GM23338 (cell line): ENCODE data around the gene FLT3. TPM values are rescaled to one million over a fixed set of nuclear protein-coding genes. Genes with fewer than 3 reads are reported as not detected.

Source experiments
- CREB1 ChIP-seq: fragments of 250-450 bp; sonication (Bioruptor Pico); IDR thresholded peaks from 2 replicates; pipeline ENCODE4 v1.5.0; 2020; ENCODE audit warnings: low read depth, mild to moderate bottlenecking, moderate library complexity
- CTCF ChIP-seq, 2 experiments: fragments of 200-600 bp in 1 of 2; sonication (generic) in 1 of 2; conservative IDR thresholded peaks; 2 replicates each; pipeline versions ENCODE4 v1.5.1 to v1.6.1; 2016 to 2017; ENCODE audit warnings: antibody characterized with exemption in 2 of 2, low read depth in 2 of 2, mild to moderate bottlenecking in 2 of 2, moderate library complexity in 1 of 2
- polyA plus RNA-seq: library from polyadenylated mRNA; unstranded; fragments of >200 nt; fragmentation: Nextera tagmentation; extraction: Ambion mirVana; gene quantifications from 2 replicates; pipeline ENCODE4 v1.2.1, GENCODE V29; 2016
- total RNA-seq: library from RNA; depleted of rRNA; stranded (reverse); fragments of >200 nt; shearing (Covaris generic); gene quantifications from 2 replicates; pipeline ENCODE4 v1.2.3, GENCODE V29; 2014
- TF ChIP-seq, protein P1 (sequence below): fragments of 250-450 bp; sonication (Bioruptor Pico); IDR thresholded peaks from 2 replicates; pipeline ENCODE4 v1.5.0; 2020; ENCODE audit warnings: mild to moderate bottlenecking, moderate library complexity
- TF ChIP-seq, protein P2 (sequence below): IDR thresholded peaks from one replicate; pipeline ENCODE4 v1.6.1; 2018; ENCODE audit warnings: antibody characterized with exemption; ENCODE audit not compliant: unreplicated experiment

Gene FLT3
- total and polyA plus RNA-seq, 2 experiments from 2014 or later: 0.17 to 0.44 TPM

GRCh38 chr13:28129911-28130693 lies 29.7 kb upstream of the FLT3 start (continued):
- TF ChIP-seq, protein P1, sequence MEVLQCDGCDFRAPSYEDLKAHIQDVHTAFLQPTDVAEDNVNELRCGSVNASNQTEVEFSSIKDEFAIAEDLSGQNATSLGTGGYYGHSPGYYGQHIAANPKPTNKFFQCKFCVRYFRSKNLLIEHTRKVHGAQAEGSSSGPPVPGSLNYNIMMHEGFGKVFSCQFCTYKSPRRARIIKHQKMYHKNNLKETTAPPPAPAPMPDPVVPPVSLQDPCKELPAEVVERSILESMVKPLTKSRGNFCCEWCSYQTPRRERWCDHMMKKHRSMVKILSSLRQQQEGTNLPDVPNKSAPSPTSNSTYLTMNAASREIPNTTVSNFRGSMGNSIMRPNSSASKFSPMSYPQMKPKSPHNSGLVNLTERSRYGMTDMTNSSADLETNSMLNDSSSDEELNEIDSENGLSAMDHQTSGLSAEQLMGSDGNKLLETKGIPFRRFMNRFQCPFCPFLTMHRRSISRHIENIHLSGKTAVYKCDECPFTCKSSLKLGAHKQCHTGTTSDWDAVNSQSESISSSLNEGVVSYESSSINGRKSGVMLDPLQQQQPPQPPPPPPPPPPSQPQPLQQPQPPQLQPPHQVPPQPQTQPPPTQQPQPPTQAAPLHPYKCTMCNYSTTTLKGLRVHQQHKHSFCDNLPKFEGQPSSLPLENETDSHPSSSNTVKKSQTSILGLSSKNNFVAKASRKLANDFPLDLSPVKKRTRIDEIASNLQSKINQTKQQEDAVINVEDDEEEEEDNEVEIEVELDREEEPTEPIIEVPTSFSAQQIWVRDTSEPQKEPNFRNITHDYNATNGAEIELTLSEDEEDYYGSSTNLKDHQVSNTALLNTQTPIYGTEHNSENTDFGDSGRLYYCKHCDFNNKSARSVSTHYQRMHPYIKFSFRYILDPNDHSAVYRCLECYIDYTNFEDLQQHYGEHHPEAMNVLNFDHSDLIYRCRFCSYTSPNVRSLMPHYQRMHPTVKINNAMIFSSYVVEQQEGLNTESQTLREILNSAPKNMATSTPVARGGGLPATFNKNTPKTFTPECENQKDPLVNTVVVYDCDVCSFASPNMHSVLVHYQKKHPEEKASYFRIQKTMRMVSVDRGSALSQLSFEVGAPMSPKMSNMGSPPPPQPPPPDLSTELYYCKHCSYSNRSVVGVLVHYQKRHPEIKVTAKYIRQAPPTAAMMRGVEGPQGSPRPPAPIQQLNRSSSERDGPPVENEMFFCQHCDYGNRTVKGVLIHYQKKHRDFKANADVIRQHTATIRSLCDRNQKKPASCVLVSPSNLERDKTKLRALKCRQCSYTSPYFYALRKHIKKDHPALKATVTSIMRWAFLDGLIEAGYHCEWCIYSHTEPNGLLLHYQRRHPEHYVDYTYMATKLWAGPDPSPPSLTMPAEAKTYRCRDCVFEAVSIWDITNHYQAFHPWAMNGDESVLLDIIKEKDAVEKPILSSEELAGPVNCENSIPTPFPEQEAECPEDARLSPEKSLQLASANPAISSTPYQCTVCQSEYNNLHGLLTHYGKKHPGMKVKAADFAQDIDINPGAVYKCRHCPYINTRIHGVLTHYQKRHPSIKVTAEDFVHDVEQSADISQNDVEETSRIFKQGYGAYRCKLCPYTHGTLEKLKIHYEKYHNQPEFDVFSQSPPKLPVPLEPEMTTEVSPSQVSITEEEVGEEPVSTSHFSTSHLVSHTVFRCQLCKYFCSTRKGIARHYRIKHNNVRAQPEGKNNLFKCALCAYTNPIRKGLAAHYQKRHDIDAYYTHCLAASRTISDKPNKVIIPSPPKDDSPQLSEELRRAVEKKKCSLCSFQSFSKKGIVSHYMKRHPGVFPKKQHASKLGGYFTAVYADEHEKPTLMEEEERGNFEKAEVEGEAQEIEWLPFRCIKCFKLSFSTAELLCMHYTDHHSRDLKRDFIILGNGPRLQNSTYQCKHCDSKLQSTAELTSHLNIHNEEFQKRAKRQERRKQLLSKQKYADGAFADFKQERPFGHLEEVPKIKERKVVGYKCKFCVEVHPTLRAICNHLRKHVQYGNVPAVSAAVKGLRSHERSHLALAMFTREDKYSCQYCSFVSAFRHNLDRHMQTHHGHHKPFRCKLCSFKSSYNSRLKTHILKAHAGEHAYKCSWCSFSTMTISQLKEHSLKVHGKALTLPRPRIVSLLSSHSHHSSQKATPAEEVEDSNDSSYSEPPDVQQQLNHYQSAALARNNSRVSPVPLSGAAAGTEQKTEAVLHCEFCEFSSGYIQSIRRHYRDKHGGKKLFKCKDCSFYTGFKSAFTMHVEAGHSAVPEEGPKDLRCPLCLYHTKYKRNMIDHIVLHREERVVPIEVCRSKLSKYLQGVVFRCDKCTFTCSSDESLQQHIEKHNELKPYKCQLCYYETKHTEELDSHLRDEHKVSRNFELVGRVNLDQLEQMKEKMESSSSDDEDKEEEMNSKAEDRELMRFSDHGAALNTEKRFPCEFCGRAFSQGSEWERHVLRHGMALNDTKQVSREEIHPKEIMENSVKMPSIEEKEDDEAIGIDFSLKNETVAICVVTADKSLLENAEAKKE: no peak
- TF ChIP-seq, protein P2, sequence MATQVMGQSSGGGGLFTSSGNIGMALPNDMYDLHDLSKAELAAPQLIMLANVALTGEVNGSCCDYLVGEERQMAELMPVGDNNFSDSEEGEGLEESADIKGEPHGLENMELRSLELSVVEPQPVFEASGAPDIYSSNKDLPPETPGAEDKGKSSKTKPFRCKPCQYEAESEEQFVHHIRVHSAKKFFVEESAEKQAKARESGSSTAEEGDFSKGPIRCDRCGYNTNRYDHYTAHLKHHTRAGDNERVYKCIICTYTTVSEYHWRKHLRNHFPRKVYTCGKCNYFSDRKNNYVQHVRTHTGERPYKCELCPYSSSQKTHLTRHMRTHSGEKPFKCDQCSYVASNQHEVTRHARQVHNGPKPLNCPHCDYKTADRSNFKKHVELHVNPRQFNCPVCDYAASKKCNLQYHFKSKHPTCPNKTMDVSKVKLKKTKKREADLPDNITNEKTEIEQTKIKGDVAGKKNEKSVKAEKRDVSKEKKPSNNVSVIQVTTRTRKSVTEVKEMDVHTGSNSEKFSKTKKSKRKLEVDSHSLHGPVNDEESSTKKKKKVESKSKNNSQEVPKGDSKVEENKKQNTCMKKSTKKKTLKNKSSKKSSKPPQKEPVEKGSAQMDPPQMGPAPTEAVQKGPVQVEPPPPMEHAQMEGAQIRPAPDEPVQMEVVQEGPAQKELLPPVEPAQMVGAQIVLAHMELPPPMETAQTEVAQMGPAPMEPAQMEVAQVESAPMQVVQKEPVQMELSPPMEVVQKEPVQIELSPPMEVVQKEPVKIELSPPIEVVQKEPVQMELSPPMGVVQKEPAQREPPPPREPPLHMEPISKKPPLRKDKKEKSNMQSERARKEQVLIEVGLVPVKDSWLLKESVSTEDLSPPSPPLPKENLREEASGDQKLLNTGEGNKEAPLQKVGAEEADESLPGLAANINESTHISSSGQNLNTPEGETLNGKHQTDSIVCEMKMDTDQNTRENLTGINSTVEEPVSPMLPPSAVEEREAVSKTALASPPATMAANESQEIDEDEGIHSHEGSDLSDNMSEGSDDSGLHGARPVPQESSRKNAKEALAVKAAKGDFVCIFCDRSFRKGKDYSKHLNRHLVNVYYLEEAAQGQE: no peak
- TF ChIP-seq CTCF (conservative IDR thresholded peaks at IDR 0.05; ENCODE audit: low read depth in 2 of 2) (no peak), CREB1 (CRISPR knock-in tag) (no peak)
